IgD-negative memory B cell (primary cell): ENCODE measurements around the gene PKHD1. TPM values are rescaled to one million over a fixed set of nuclear protein-coding genes. Genes with fewer than 3 reads are reported as not detected.

Source experiments
- H3K27ac Mint-ChIP-seq, 3 donors: one replicate each; pipeline ENCODE4 v1.8.0; 2020 to 2022; ENCODE audit warnings: mild to moderate bottlenecking in 3 of 3, mixed read lengths in 3 of 3, moderate library complexity in 1 of 3
- H3K27me3 Mint-ChIP-seq: one replicate; pipeline ENCODE4 v1.8.0; 2021; ENCODE audit warnings: mixed read lengths
- H3K36me3 Mint-ChIP-seq: one replicate; pipeline ENCODE4 v1.8.0; 2020; ENCODE audit warnings: mild to moderate bottlenecking, mixed read lengths
- H3K4me1 Mint-ChIP-seq, 3 donors: one replicate each; pipeline ENCODE4 v1.8.0; 2020 to 2022; ENCODE audit warnings: mixed read lengths in 3 of 3, mild to moderate bottlenecking in 1 of 3
- H3K4me3 Mint-ChIP-seq, 4 donors: one replicate each; pipeline ENCODE4 v1.8.0; 2020 to 2022; ENCODE audit warnings: mild to moderate bottlenecking in 4 of 4, mixed read lengths in 4 of 4, moderate library complexity in 3 of 4
- H3K9me3 Mint-ChIP-seq, 3 donors: one replicate each; pipeline ENCODE4 v1.8.0; 2020 to 2021; ENCODE audit warnings: mixed read lengths in 3 of 3, mild to moderate bottlenecking in 1 of 3
- polyA plus RNA-seq: library from polyadenylated mRNA; unstranded; fragments of 300-500 nt; fragmentation: Illumina TruSeq; gene quantifications from one replicate; pipeline ENCODE4 v1.2.3, GENCODE V29; 2021

The PKHD1 gene
- polyA plus RNA-seq, 1 donor from 2014 or later = not detected

GRCh38 chr6:51839726-51840374, 247.6 kb downstream of the PKHD1 start:
- Mint-ChIP-seq H3K27me3 (peaks cover 7% of the 10 kb centered on the region), H3K9me3 (no peaks in the 10 kb centered on the region), H3K36me3 (peaks cover 2% of the 10 kb centered on the region), H3K4me3 (no peak overlapping the region), H3K27ac (no peak overlapping the region), H3K4me1 (no peaks in the 10 kb centered on the region)

- Mint-ChIP-seq H3K4me3 (no peak overlapping the region), H3K36me3 (no peaks in the 10 kb centered on the region), H3K9me3 (no peaks in the 10 kb centered on the region), H3K4me1 (no peaks in the 10 kb centered on the region), H3K27me3 (peaks cover 3% of the 10 kb centered on the region), H3K27ac (no peak overlapping the region)
These were observed 256.7 kb downstream of the PKHD1 start for GRCh38 chr6:51830666-51831065.

- H3K4me3 Mint-ChIP-seq = no peak overlapping the region
- H3K4me1 Mint-ChIP-seq = no peaks in the 10 kb centered on the region
- no peaks in the 10 kb centered on the region for H3K9me3 Mint-ChIP-seq
- H3K27ac Mint-ChIP-seq = no peak overlapping the region
- peaks cover 3% of the 10 kb centered on the region for H3K27me3 Mint-ChIP-seq
- H3K36me3 Mint-ChIP-seq = no peaks in the 10 kb centered on the region
These were observed 259.8 kb downstream of the PKHD1 start for GRCh38 chr6:51827580-51827979.

- no peaks in the 10 kb centered on the region for H3K27me3 Mint-ChIP-seq
- no peak overlapping the region for H3K4me3 Mint-ChIP-seq
- H3K9me3 Mint-ChIP-seq = no peaks in the 10 kb centered on the region
- no peaks in the 10 kb centered on the region for H3K36me3 Mint-ChIP-seq
- no peaks in the 10 kb centered on the region for H3K4me1 Mint-ChIP-seq
- no peak overlapping the region for H3K27ac Mint-ChIP-seq
These were observed 262.5 kb downstream of the PKHD1 start for GRCh38 chr6:51824940-51825339.

- H3K36me3 Mint-ChIP-seq = no peaks in the 10 kb centered on the region
- no peaks in the 10 kb centered on the region for H3K9me3 Mint-ChIP-seq
- no peaks in the 10 kb centered on the region for H3K4me1 Mint-ChIP-seq
- H3K27ac Mint-ChIP-seq = no peak overlapping the region
- no peak overlapping the region for H3K4me3 Mint-ChIP-seq
- H3K27me3 Mint-ChIP-seq = no peaks in the 10 kb centered on the region
These were observed 266.9 kb downstream of the PKHD1 start for GRCh38 chr6:51820555-51820954.

- Mint-ChIP-seq H3K9me3 (no peaks in the 10 kb centered on the region), H3K4me1 (no peaks in the 10 kb centered on the region), H3K36me3 (no peaks in the 10 kb centered on the region), H3K4me3 (no peak overlapping the region), H3K27me3 (no peaks in the 10 kb centered on the region), H3K27ac (no peak overlapping the region)
These were observed 268.8 kb downstream of the PKHD1 start for GRCh38 chr6:51818520-51819022.

- Mint-ChIP-seq H3K27ac (no peak overlapping the region), H3K4me3 (no peak overlapping the region), H3K4me1 (no peaks in the 10 kb centered on the region), H3K36me3 (no peaks in the 10 kb centered on the region), H3K27me3 (no peaks in the 10 kb centered on the region), H3K9me3 (no peaks in the 10 kb centered on the region)
These were observed 269.6 kb downstream of the PKHD1 start for GRCh38 chr6:51817832-51818231.

- no peak overlapping the region for H3K4me3 Mint-ChIP-seq
- H3K27me3 Mint-ChIP-seq = no peaks in the 10 kb centered on the region
- H3K9me3 Mint-ChIP-seq = peaks cover 0 to 5% (median 3%) of the 10 kb centered on the region in 3 donors
- no peaks in the 10 kb centered on the region for H3K4me1 Mint-ChIP-seq
- H3K36me3 Mint-ChIP-seq = no peaks in the 10 kb centered on the region
- H3K27ac Mint-ChIP-seq = no peak overlapping the region
These were observed 273.0 kb downstream of the PKHD1 start for GRCh38 chr6:51814418-51814817.

- H3K4me3 Mint-ChIP-seq = no peak overlapping the region
- H3K36me3 Mint-ChIP-seq = no peaks in the 10 kb centered on the region
- no peaks in the 10 kb centered on the region for H3K4me1 Mint-ChIP-seq
- peaks cover 0 to 5% (median 3%) of the 10 kb centered on the region in 3 donors for H3K9me3 Mint-ChIP-seq
- no peak overlapping the region for H3K27ac Mint-ChIP-seq
- H3K27me3 Mint-ChIP-seq = no peaks in the 10 kb centered on the region
These were observed 273.5 kb downstream of the PKHD1 start for GRCh38 chr6:51813904-51814303.

GRCh38 chr6:51812231-51812630, 275.2 kb downstream of the PKHD1 start:
- Mint-ChIP-seq H3K27ac (no peak overlapping the region), H3K9me3 (peaks cover 3 to 5% (median 4%) of the 10 kb centered on the region in 3 donors), H3K4me1 (no peaks in the 10 kb centered on the region), H3K36me3 (no peaks in the 10 kb centered on the region), H3K4me3 (no peak overlapping the region), H3K27me3 (no peaks in the 10 kb centered on the region)

GRCh38 chr6:51805517-51805916, 281.9 kb downstream of the PKHD1 start:
- no peak overlapping the region for H3K27ac Mint-ChIP-seq
- no peaks in the 10 kb centered on the region for H3K27me3 Mint-ChIP-seq
- H3K36me3 Mint-ChIP-seq = no peaks in the 10 kb centered on the region
- no peak overlapping the region for H3K4me3 Mint-ChIP-seq
- H3K9me3 Mint-ChIP-seq = peaks cover 4 to 7% (median 6%) of the 10 kb centered on the region in 3 donors
- no peaks in the 10 kb centered on the region for H3K4me1 Mint-ChIP-seq

- Mint-ChIP-seq H3K4me1 (no peaks in the 10 kb centered on the region), H3K4me3 (no peak overlapping the region), H3K9me3 (peaks cover 6 to 14% (median 12%) of the 10 kb centered on the region in 3 donors), H3K27ac (no peak overlapping the region), H3K27me3 (no peaks in the 10 kb centered on the region), H3K36me3 (no peaks in the 10 kb centered on the region)
These were observed 286.8 kb downstream of the PKHD1 start for GRCh38 chr6:51800603-51801002.

- Mint-ChIP-seq H3K9me3 (peaks cover 8 to 20% (median 9%) of the 10 kb centered on the region in 3 donors), H3K4me1 (no peaks in the 10 kb centered on the region), H3K27ac (no peak overlapping the region), H3K27me3 (no peaks in the 10 kb centered on the region), H3K36me3 (no peaks in the 10 kb centered on the region), H3K4me3 (no peak overlapping the region)
These were observed 294.0 kb downstream of the PKHD1 start for GRCh38 chr6:51793393-51793792.

- H3K27me3 Mint-ChIP-seq = no peaks in the 10 kb centered on the region
- peaks cover 7 to 14% (median 8%) of the 10 kb centered on the region in 3 donors for H3K9me3 Mint-ChIP-seq
- no peaks in the 10 kb centered on the region for H3K36me3 Mint-ChIP-seq
- H3K4me3 Mint-ChIP-seq = no peak overlapping the region
- no peak overlapping the region for H3K27ac Mint-ChIP-seq
- no peaks in the 10 kb centered on the region for H3K4me1 Mint-ChIP-seq
These were observed 295.0 kb downstream of the PKHD1 start for GRCh38 chr6:51792273-51793030.

- Mint-ChIP-seq H3K4me3 (no peak overlapping the region), H3K27ac (no peak overlapping the region), H3K9me3 (peaks cover 5 to 13% (median 8%) of the 10 kb centered on the region in 3 donors), H3K36me3 (no peaks in the 10 kb centered on the region), H3K4me1 (no peaks in the 10 kb centered on the region), H3K27me3 (no peaks in the 10 kb centered on the region)
These were observed 296.5 kb downstream of the PKHD1 start for GRCh38 chr6:51790946-51791345.

- Mint-ChIP-seq H3K27ac (no peak overlapping the region), H3K36me3 (no peaks in the 10 kb centered on the region), H3K9me3 (peaks cover 0 to 5% (median 3%) of the 10 kb centered on the region in 3 donors), H3K27me3 (no peaks in the 10 kb centered on the region), H3K4me1 (no peaks in the 10 kb centered on the region), H3K4me3 (no peak overlapping the region)
These were observed 299.3 kb downstream of the PKHD1 start for GRCh38 chr6:51788121-51788520.
